K562 (cell line): Measurements from ENCODE around the gene DCP2. TPM values are rescaled to one million over a fixed set of nuclear protein-coding genes. Genes with fewer than 3 reads are reported as not detected.

Source experiments
- ATAC-seq: fragments of 200-7000 bp; cut with Tn5 transposase; 3 replicates; pipeline ENCODE4 v1.9.1; 2020; ENCODE audit warnings: moderate library complexity
- BruUV-seq: library from RNA; stranded (reverse); fragments of 400-500 nt; replicated peaks from 2 replicates; lab custom pipeline; 2021; lab: Mats Ljungman, UMichigan
- CTCF ChIA-PET: fragments of 300-600 bp; formaldehyde crosslinking; extraction: SDS; loops from one replicate; lab custom pipeline; 2021; ENCODE audit warnings: low intra/inter-chr PET ratio; lab: Yijun Ruan, JAX
- POLR2A ChIA-PET: fragments of 300-600, 350-650 bp; sonication (Branson Sonifier 250); formaldehyde crosslinking; extraction: SDS; loops from one replicate; lab custom pipeline; 2021; ENCODE audit warnings: antibody characterized with exemption, inconsistent platforms; lab: Yijun Ruan, JAX
- DNase-seq, 4 experiments: peaks; one replicate each; pipeline versions ENCODE4 v3.0.0 to v3.0.0-alpha.2; 2011 to 2018; ENCODE audit warnings: low spot score in 3 of 4, mixed read lengths in 3 of 4; ENCODE audit errors: extremely low read depth in 1 of 4
- FAIRE-seq: peaks from 2 replicates; lab custom pipeline; 2011; peaks lifted over from hg19 to GRCh38; lab: Jason Lieb, UNC
- H2AFZ ChIP-seq: 2 replicates; pipeline ENCODE4 v1.6.0; 2011; ENCODE audit warnings: low read depth, low read length, control low read depth, inconsistent platforms
- H3K27ac ChIP-seq: fragments of 200-600 bp; 3 replicates; pipeline ENCODE4 v1.8.0; 2011; ENCODE audit warnings: low read depth, mild to moderate bottlenecking, control low read depth, inconsistent platforms, low read length, moderate library complexity, mixed read lengths; ENCODE audit errors: extremely low read depth
- H3K27me3 ChIP-seq, 2 experiments: fragments of 300-600 bp in 1 of 2; 2 replicates in 1 of 2; 3 replicates in 1 of 2; pipeline versions ENCODE4 v1.6.0 to v1.8.0; 2011; ENCODE audit warnings: inconsistent platforms in 2 of 2, low read length in 2 of 2, mild to moderate bottlenecking in 1 of 2, mixed read lengths in 1 of 2, moderate library complexity in 1 of 2; ENCODE audit not compliant: control insufficient read depth in 2 of 2, insufficient read depth in 2 of 2
- H3K36me3 ChIP-seq: fragments of 300-600 bp; 3 replicates; pipeline ENCODE4 v1.8.0; 2011; ENCODE audit warnings: mild to moderate bottlenecking, low read length, inconsistent platforms; ENCODE audit not compliant: control insufficient read depth, insufficient read depth
- H3K4me1 ChIP-seq, 2 experiments: fragments of 200-600 bp in 1 of 2; replicated peaks in 1 of 2; 2 replicates in 1 of 2; 3 replicates in 1 of 2; pipeline versions ENCODE4 v1.5.1 to v1.8.0; 2011; ENCODE audit warnings: inconsistent platforms in 2 of 2, low read length in 2 of 2, mild to moderate bottlenecking in 1 of 2, mixed read lengths in 1 of 2, moderate library complexity in 1 of 2; ENCODE audit not compliant: control insufficient read depth in 2 of 2, insufficient read depth in 2 of 2
- H3K4me2 ChIP-seq: 2 replicates; pipeline ENCODE4 v1.6.1; 2011; ENCODE audit warnings: low read length, control low read depth, inconsistent platforms, mixed read lengths; ENCODE audit not compliant: insufficient read depth
- H3K4me3 ChIP-seq: fragments of 200-600 bp; sonication (generic), shearing (Covaris generic); 2 replicates; pipeline ENCODE4 v1.5.1; 2016; ENCODE audit warnings: control low read depth, inconsistent platforms
- H3K79me2 ChIP-seq: fragments of 200-600 bp; 3 replicates; pipeline ENCODE4 v1.8.0; 2011; ENCODE audit warnings: low read length, inconsistent platforms; ENCODE audit not compliant: control insufficient read depth, insufficient read depth
- H3K9ac ChIP-seq, 2 experiments: 2 replicates each; pipeline versions ENCODE4 v1.6.0 to v1.6.1; 2011; ENCODE audit warnings: low read depth in 2 of 2, low read length in 2 of 2, control low read depth in 1 of 2, inconsistent platforms in 1 of 2, mild to moderate bottlenecking in 1 of 2, mixed read lengths in 1 of 2; ENCODE audit not compliant: insufficient read depth in 1 of 2
- H3K9me1 ChIP-seq: one replicate; pipeline ENCODE4 v1.6.0; 2011; ENCODE audit warnings: inconsistent platforms, mild to moderate bottlenecking, low read length, moderate library complexity; ENCODE audit not compliant: control insufficient read depth, insufficient read depth
- H3K9me3 ChIP-seq: replicated peaks from 2 replicates; pipeline ENCODE4 v1.5.1; 2011; ENCODE audit warnings: low read depth, low read length, inconsistent platforms; ENCODE audit not compliant: control insufficient read depth, insufficient read depth
- H4K20me1 ChIP-seq: replicated peaks from 2 replicates; pipeline ENCODE4 v1.6.1; 2011; ENCODE audit warnings: low read length, inconsistent platforms, mixed read lengths; ENCODE audit not compliant: control insufficient read depth, insufficient read depth
- ATF4 ChIP-seq: fragments of 450-650 bp; formaldehyde crosslinking; IDR thresholded peaks from 2 replicates; pipeline ENCODE4 v1.4.0; 2022; ENCODE audit warnings: mild to moderate bottlenecking, moderate library complexity
- DMBX1 ChIP-seq: fragments of 250-450 bp; sonication (Bioruptor Pico); IDR thresholded peaks from 2 replicates; pipeline ENCODE4 v1.8.0; 2022; ENCODE audit warnings: inconsistent platforms, mild to moderate bottlenecking, moderate library complexity, borderline replicate concordance
- KHSRP ChIP-seq: fragments of 450-650 bp; IDR thresholded peaks from 2 replicates; pipeline ENCODE4 v1.6.1; 2017
- MAFF ChIP-seq: IDR thresholded peaks from 2 replicates; pipeline ENCODE4 v1.6.1; 2012; ENCODE audit warnings: low read length, improper control_type of control experiment
- NFE2L1 ChIP-seq: fragments of 450-650 bp; IDR thresholded peaks from 2 replicates; pipeline ENCODE4 v1.6.1; 2016; ENCODE audit warnings: missing genetic modification characterization, low read depth, mild to moderate bottlenecking, missing compliant biosample characterization, moderate library complexity, borderline replicate concordance
- NFYB ChIP-seq: IDR thresholded peaks from 2 replicates; pipeline ENCODE4 v1.6.1; 2011; ENCODE audit warnings: mild to moderate bottlenecking, moderate library complexity; ENCODE audit not compliant: insufficient read length; ENCODE audit errors: extremely low read depth
- SAFB2 ChIP-seq: fragments of 200-400 bp; formaldehyde crosslinking; IDR thresholded peaks from 2 replicates; pipeline ENCODE4 v1.6.1; 2018; ENCODE audit warnings: borderline replicate concordance, low read length, low read depth, moderate library complexity; ENCODE audit not compliant: severe bottlenecking
- SETDB1 ChIP-seq: IDR thresholded peaks from one replicate; pipeline ENCODE4 v1.6.1; 2012; ENCODE audit warnings: low read length, control low read depth, inconsistent platforms
- SMAD3 ChIP-seq: fragments of 450-650 bp; formaldehyde crosslinking; conservative IDR thresholded peaks from 2 replicates; pipeline ENCODE4 v1.4.0; 2020; ENCODE audit warnings: mild to moderate bottlenecking
- SRSF9 ChIP-seq: fragments of 200-400 bp; formaldehyde crosslinking; IDR thresholded peaks from 2 replicates; pipeline ENCODE4 v1.6.1; 2017; ENCODE audit warnings: low read depth, low read length, borderline replicate concordance
- TAF9B ChIP-seq: fragments of 450-650 bp; IDR thresholded peaks from 2 replicates; pipeline ENCODE4 v1.6.1; 2018; ENCODE audit warnings: mild to moderate bottlenecking; ENCODE audit not compliant: partially characterized antibody
- ZNF124 ChIP-seq: sonication (generic); formaldehyde crosslinking; IDR thresholded peaks from 2 replicates; pipeline ENCODE4 v1.8.1; 2022; ENCODE audit warnings: missing genetic modification reagents
- ZNF146 ChIP-seq: IDR thresholded peaks from one replicate; pipeline ENCODE4 v1.6.1; 2018; ENCODE audit warnings: missing compliant biosample characterization; ENCODE audit not compliant: unreplicated experiment
- ZNF408 ChIP-seq: fragments of 250-450 bp; sonication (Bioruptor Pico); IDR thresholded peaks from 2 replicates; pipeline ENCODE4 v1.4.0; 2020; ENCODE audit warnings: low read depth, mild to moderate bottlenecking, moderate library complexity
- ZNF507 ChIP-seq: conservative IDR thresholded peaks from 2 replicates; pipeline ENCODE4 v1.6.1; 2017; ENCODE audit warnings: missing genetic modification characterization, missing compliant biosample characterization
- ZNF695 ChIP-seq: fragments of 450-650 bp; formaldehyde crosslinking; IDR thresholded peaks from 2 replicates; pipeline ENCODE4 v1.4.0; 2020; ENCODE audit warnings: mild to moderate bottlenecking, moderate library complexity
- WGBS: fragments of 100-300 bp; shearing (Covaris generic); methylation state at CpG from one replicate; pipeline ENCODE4 v1.1.6; 2016; ENCODE audit warnings: low coverage, mixed read lengths; ENCODE audit not compliant: insufficient coverage; ENCODE audit errors: missing lambda C conversion rate; 5-methylcytosine and 5-hydroxymethylcytosine counted together
- in situ Hi-C: fragments of 300-500 bp; cut with MboI; formaldehyde crosslinking; loops from 4 replicates; pipeline ENCODE4 v1.15.0; 2018; ENCODE audit warnings: inconsistent platforms, mixed read lengths
- intact Hi-C: fragments of 100-400 bp; cut with micrococcal nuclease; formaldehyde crosslinking; loops from 2 replicates; pipeline ENCODE4 v1.14.2; 2022
- polyA plus RNA-seq, 8 experiments: library from polyadenylated mRNA; depleted of rRNA in 4 of 8; stranded (reverse) in 5 of 8; unstranded in 3 of 8; fragments of >200 nt; fragmentation: Nextera tagmentation in 2 of 8; fragmentation: Illumina TruSeq in 1 of 8; extraction: Ambion mirVana in 2 of 8; extraction: Trizol in 1 of 8; gene quantifications; 2 replicates each; pipeline versions ENCODE4 v1.2.1 to v1.2.3, GENCODE V29; 2011 to 2014; ENCODE audit warnings: inconsistent platforms in 1 of 8, missing spikeins in 1 of 8
- total RNA-seq, 7 experiments: library from RNA; depleted of rRNA in 6 of 7; stranded (reverse); fragments of >200 nt in 6 of 7; fragmentation: Illumina TruSeq in 2 of 7; extraction: Trizol in 2 of 7; gene quantifications; 2 replicates each; pipeline versions ENCODE4 v1.2.1 to v1.2.3, GENCODE V29; 2011 to 2021; ENCODE audit warnings: low replicate concordance in 1 of 7
- TF ChIP-seq, protein P1 (sequence below): sonication (generic); IDR thresholded peaks from 2 replicates; pipeline ENCODE4 v1.6.1; 2016
- TF ChIP-seq, protein P2 (sequence below): IDR thresholded peaks from 2 replicates; pipeline ENCODE4 v1.6.1; 2012; ENCODE audit warnings: low read depth, low read length, improper control_type of control experiment, borderline replicate concordance

The DCP2 gene
- total and polyA plus RNA-seq, 9 of the 15 experiments (the other 6 are each of a cell fraction or from before 2014, with no cell fraction given) = 25.9 to 109 (median 46.7) TPM

DNA sequence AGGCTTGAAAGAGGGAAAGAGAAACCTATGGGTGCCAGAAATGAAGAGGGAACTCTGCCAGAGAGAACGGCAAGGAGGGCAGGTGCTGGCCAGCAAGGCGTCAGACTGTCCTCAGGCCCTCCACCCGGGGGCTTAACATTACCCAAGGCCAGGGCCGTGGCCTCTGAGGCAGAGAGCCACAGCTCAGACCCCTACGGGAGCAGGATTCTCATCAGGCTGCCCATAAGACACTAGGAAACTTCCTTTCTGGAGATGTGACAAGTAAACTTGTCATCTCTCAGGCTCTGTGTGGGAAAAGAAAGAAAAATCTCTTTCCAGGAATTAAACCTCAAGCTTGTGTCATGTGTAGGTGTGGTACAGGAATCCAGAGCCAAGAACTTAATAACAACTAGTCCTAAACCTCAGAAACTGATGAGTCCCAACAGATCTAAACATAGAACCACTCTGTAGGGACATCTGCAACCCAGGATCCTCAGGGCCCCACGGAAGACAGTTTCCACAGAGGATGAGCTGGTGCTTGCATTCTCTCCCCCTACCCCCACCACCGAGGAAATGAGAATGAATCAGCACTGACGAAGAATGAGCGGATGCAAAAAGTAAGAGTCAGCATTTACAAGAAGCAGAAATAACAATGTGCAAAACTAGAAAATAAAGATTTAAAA is 74.3 kb downstream of the DCP2 start (continued):
- TF ChIP-seq KHSRP (no peak), ZNF124 (no peak), SRSF9 (no peak), MAFF (peak; percentile 96)
- TF ChIP-seq, protein P1, sequence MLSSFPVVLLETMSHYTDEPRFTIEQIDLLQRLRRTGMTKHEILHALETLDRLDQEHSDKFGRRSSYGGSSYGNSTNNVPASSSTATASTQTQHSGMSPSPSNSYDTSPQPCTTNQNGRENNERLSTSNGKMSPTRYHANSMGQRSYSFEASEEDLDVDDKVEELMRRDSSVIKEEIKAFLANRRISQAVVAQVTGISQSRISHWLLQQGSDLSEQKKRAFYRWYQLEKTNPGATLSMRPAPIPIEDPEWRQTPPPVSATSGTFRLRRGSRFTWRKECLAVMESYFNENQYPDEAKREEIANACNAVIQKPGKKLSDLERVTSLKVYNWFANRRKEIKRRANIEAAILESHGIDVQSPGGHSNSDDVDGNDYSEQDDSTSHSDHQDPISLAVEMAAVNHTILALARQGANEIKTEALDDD = no peak
- TF ChIP-seq, protein P2, sequence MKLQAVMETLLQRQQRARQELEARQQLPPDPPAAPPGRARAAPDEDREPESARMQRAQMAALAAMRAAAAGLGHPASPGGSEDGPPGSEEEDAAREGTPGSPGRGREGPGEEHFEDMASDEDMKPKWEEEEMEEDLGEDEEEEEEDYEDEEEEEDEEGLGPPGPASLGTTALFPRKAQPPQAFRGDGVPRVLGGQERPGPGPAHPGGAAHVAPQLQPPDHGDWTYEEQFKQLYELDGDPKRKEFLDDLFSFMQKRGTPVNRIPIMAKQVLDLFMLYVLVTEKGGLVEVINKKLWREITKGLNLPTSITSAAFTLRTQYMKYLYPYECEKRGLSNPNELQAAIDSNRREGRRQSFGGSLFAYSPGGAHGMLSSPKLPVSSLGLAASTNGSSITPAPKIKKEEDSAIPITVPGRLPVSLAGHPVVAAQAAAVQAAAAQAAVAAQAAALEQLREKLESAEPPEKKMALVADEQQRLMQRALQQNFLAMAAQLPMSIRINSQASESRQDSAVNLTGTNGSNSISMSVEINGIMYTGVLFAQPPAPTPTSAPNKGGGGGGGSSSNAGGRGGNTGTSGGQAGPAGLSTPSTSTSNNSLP = no peak

DNA sequence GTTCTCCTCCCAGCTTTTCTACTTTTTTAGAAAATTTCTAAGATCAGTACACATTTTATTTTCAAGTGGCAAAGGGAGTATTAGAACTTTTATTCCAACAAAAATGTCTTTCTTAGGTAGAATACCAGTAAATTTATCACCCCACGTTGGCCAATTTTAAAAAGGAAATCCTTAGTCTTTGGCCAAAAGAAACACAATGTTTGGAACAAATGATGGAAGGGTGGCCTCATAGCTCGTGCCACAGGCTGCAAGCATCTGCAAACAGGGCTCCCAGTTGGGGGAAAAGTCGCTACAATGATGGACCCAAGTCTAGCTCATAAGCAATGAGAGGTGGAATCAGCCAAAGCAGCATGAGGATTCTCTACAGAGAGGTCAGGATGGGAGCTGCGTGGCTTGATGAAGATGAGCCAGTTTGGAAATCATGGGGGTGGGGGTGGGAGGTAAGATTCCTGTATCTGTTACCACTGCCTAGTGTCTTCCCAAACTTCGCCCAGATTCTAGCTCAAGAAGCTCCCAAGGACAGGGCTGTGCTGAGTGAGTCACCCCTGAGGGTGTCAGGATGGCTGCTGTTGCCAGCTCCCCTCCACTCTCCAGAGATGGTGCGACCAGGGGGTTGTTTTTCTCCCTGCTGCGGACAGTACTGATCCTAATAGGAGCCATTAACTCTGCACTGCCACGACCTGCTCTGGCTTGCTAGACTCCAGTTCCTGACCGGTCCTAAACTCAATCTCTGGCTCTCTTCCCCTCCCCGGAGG is 75.6 kb downstream of the DCP2 start:
- BruUV-seq = no TSS peak
- H3K4me1 ChIP-seq = peaks cover 18 to 32% of the 10 kb centered on the region in 2 experiments; a peak in 4 of 5 replicates
- intact Hi-C loops (no loop called here), in situ Hi-C loops (no loop called here)
- H3K9me3 ChIP-seq = no peaks in the 10 kb centered on the region
- H4K20me1 ChIP-seq = no peaks in the 10 kb centered on the region
- CTCF ChIA-PET = no interaction called here
- no peaks in the 10 kb centered on the region for H3K79me2 ChIP-seq
- H3K4me2 ChIP-seq = no peak overlapping the region
- no peak overlapping the region for H3K4me3 ChIP-seq
- no peaks in the 10 kb centered on the region for H3K9me1 ChIP-seq
- no peak for DNase-seq
- no peaks in the 10 kb centered on the region for H3K36me3 ChIP-seq
- WGBS = 45% methylated on average over 10 of the region's 10 CpGs
- H3K27ac ChIP-seq = no peak overlapping the region
- FAIRE-seq = no peak
- no peak overlapping the region for H3K9ac ChIP-seq
- 0 out of 2 replicates have a peak overlapping the region, but pooled peaks have one; percentile 5 for H2AFZ ChIP-seq
- POLR2A ChIA-PET = interaction anchor here (1.1 to 2.0 kb wide), 2 partner anchors 19 to 20 kb away, joined by 3 to 5 read pairs; no protein-coding TSS in a partner anchor
- no peak for ATAC-seq
- no peaks in the 10 kb centered on the region for H3K27me3 ChIP-seq
- TF ChIP-seq NFE2L1 (tag) (no peak), ZNF408 (CRISPR knock-in tag) (no peak), ZNF146 (no peak), ATF4 (no peak), TAF9B (no peak), ZNF695 (CRISPR knock-in tag) (no peak), SETDB1 (no peak), SMAD3 (CRISPR knock-in tag) (no peak), SAFB2 (no peak), ZNF507 (tag) (no peak), DMBX1 (no peak), NFYB (no peak)
